ENCODE measurements around the gene MBD2.
"Not testable (repeated sequence)": the region's sequence is repeated elsewhere in the genome, so short reads cannot be mapped to it uniquely, and the experiment has no call there.

MBD2 gene

DNA sequence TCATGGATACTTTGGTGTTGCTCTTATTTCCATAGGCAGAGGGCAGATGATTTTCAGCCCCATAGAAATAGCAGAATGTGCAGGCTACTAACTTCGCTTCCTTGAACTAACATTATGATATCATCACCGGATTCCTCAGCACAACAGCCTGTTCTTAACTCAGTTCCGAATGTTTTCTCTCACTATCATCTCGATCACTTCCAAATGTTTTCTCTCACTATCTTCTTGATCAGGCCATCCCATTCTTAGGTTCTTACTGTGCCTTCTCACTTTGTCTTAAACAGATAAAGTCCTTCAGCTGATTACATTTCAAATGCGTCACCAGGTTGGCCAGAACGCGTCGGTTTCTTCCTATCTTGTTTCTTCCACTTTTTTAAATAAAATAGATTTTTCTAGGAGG, 11.4 kb upstream of the MBD2 start:
- no peak for DNase-seq

GRCh38 chr18:54233747-54234146, 9.3 kb upstream of the MBD2 start:
- no peak for DNase-seq

DNA sequence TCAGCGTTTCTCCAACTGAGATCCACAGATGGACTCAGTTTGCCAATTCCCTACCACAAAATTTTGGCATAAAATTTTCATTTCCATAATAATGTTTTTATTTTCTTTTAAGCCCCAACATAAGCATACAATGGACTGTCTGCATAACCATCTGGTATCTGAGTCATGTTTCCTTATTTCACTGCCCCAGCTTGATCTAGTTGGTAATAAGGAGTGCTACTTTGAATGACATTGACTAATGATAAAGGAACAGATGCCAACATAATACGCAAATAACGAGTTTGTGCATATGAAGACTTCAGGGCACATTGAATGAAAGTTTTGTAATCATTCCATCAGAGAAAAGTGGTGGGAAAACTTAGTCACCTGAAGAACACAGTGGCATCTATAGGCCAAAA, 8.8 kb upstream of the MBD2 start:
- no peak for DNase-seq

DNA sequence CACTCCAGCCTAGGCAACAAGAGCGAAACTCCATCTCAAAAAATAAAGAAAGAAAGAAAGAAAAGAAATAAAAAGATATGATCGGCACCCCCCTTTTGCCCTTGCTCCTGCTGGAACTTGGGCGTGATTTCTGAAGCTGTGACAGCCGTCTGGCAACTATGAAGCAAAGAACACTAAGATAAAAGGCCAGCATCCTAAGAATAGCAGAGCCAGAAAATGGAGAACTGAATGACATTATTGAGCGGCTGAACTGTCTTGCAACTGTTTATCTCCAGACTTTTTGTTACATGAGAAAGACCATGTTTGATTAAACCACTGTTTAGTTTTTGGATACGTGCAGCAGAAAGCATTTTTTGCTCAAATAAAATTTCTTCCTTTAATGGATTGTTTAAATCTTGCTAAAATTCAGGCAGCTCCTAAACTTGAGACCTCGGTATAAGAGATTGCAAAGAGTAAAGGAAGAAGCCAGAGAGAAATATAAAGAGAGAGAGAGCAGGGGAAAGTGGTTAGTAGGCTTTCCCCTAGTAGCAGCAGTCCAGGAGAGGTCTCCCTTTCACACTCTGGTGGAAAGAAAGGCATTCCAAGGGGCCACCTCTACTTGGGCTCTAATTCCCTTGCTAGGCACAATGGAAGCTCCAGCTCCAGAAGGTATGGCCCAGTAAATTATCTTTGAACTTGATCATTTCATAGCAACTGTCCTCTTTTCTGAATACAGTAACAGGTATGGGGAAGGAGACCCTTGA, 8.2 kb upstream of the MBD2 start:
- no peak for DNase-seq

DNA sequence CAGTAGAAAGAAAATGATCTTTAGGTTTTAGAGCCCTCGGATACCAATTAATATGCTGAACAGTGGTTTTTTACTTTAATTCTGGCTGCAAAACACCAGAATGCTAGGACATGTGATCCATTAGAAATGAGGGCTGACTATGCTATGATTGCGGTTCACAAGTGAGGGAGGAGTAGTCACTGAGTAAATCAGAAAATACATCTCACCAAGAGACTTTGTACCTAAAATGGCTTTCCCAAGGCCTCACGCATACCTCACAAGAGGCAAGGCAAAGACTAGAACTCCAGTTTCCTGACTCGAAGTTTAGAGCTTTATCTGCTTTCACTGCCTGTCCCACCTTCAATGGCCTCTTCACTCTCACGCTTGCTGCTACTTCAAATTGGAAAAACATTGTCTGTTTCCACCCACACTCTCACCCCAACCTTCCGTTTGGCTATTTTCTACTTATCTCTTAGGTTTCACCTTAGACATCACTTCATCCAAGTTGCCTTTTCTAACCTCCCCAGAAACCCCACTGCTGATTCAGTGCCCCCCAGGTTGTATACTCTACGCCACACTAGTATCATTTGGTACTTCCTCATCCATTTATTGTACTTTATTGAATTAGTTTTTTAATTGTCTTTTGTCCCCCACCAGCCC, 5.1 kb upstream of the MBD2 start:
- DNase-seq = no peak

- DNase-seq = no peak
Observed at GRCh38 chr18:54228364-54228763, 3.9 kb upstream of the MBD2 start.

DNA sequence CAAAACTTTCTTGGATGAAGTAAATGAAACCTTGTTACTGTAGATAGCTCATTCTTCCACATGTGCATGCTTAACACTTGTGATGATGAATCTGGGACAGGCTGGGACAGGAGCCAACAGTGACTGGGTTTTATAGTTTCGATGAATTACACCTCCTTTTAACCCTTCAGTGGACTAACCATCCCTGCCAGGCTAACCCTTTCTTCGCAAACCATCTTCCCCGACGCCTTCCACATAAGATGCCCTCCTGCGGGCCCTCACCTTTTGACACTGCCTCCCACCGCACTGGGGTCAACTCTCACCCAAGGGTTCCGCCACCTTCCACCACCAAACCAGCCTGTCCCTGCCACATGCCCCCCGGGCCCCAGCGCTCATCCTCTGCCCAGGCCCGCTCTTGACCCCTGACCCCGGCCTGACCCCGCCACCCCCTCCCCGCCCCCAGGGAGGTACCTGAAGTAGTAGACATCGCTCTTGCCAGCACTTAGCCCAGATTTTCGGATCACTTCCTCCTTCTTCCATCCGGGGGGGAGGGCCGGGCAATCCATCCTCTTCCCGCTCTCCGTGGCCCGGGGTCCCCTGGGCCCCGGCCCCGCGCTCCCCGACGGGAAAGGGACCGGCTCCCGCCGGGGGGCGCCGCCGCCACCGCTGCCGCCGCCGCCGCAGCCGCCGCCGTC, 764 bp downstream of the MBD2 start:
- DNase-seq = peak; percentile 17

DNA sequence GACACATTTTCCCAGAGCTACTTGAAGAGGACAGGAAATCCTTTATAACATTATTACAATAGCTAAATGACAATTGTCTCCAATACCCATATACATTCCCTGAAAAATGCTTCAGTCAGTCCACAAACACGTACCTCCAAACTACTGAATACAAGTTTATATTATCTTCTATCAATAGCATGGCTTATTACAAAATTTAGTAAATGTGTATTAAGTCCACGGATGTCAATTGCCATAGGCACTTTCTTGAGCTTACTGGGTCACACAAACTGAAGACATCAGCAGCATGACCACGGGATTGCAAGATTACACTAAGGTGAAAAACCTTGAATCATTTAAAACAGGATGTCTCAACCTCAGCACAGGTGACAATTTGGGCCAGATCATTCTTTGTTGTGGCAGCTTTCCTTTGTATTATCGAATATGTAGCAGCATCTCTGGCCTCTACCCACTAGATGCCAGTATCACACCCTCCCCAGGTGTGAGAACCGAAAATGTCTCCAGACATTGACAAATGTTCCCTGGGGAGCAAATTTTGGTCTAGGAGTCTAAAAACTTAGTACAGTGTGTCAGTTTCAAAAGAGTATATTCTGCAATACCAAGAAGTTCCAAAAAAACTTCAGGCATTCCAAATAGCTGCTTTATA, 1.4 kb downstream of the MBD2 start:
- DNase-seq = peak; percentile 18

DNA sequence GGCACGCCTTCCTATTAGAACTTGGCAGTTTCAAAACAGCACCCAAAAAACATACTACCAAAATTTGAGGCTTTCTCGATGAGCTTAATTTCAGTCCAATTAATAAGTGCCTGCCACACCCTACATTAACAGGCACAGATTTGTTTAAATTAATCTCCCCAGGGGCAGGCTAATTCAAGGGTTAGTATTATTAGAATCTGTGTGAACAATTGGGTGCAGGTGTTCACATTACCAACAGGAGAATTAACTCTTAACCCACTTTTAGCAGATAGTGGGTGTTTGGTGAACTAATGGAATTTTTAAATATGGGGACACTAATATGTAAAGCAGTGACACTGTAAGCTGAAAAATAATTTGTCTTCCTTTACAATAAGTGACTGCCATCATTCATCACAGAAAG, 4.1 kb downstream of the MBD2 start:
- DNase-seq = no peak

- DNase-seq = not testable (repeated sequence)
Observed at GRCh38 chr18:54218803-54219202, 5.7 kb downstream of the MBD2 start.

DNA sequence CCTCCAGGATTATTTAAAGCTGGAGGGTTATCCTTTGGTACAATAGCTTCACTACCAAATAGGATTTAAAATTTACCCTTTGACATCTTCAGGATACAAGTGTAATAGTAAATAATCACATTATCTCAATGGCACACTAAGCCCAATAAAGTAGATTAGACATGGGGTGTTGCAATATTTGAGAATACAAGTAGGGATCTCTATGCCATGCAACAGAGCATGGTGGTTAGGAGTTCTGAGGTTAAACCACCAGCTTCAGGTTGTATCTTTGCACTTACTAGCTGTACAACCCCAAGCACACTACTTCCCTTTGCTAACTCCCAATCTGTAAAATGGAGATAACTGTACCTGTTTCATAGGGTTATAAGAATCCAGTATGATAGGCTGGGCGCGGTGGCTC, 6.2 kb downstream of the MBD2 start:
- no peak for DNase-seq

DNA sequence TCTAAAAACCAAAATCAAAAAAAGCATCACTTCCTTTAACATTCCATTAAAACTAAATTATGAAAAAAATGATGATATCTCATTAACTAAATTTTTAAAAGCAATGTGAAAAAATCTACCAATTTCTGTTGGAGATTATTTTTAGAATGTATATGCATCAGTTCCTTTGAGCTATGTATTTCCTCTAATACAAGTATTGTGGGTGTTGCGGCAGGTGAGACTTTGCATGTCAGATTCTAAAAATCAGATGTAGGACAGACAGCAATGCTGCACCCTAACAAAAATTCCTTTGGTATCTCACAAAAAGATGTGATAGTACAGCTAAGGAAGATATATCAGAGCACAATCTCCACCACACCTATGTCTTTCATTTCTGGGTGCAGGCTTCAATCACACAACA, 6.8 kb downstream of the MBD2 start:
- no peak for DNase-seq

DNA sequence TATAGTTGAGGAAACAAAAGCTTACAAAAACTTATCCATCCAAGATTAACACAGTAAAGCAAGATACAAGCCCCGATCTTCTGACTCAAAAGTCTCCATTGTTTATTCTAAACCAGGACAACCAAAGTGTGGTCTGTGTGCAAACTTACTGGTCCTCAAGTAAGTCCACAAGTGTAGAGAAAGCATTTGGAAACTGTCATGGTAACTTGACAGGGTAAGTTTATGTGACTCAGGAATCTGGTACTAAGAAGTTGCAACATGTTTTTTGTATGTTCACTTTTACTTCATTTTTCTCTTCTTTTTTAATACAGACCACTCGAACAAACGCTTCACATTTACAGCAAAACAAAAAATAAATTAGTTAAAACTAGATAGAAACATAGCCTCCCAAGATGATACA, 9.4 kb downstream of the MBD2 start:
- DNase-seq = no peak

DNA sequence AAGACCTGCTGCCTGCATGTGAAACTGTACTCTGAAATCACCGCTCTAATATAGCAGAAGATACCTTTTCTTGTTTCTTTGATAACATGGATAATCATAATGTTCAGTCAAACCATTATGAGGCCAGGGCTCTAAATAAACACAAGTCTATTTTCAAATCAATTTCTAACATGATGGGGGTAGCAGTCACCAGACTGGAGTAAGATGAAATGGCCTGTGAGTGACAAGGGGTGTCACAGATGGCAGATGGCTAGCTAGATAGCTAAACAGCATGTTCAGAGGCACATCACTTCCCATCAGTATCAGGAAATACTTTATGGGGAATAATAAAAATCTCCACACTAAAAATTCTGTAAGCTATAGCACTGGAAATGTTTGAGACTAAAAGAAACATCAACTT, 14.0 kb downstream of the MBD2 start:
- no peak for DNase-seq

DNA sequence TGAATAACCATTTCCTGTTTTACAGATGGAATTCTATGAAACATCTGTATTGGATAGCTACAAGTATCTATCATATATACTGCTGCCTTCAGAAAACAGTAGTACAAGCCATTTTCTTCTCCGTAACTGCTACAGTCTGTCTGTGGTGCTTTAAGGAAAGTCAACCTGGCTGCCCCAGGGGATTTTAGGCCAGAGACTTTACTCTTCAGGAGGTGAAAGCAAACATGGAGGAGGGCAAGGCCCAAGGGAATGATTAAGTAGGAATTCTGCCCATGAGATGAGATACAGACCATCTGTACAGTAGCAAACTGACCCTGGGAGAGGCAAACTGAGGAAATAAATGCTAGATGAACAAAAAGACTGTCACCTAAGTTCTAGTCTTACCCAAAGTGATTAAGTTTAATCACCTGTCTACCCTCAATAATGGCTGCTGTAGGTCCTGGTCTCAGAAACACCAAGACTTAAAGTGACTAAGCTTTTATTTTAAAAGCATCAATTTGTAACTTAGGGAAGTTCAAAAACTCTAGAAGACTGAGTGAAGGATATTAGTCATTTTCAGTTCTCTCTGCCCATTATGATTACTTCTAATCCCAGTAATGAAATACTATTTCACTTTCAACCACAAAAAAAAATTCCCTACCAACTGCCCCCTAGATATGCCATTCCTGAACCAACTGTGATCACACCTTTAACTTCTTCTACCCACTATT, 14.8 kb downstream of the MBD2 start:
- no peak for DNase-seq

DNA sequence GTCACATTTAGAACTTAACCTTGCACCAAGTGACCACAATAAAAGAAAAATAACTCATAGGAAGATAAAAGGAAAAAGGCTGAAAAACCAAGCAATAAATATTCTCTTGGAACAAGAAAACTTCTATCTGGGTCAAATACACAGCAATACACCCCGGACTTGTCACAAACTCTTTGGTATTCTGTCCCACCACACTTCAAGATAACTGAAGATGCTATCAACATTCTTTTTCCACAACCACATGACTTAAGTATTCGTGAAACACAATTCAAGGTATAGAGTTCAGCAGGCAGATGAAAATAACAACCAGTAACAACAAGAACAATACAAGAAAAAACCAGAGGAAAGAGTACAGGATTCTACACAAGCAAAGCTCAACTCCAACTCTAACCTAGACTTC, 18.0 kb downstream of the MBD2 start:
- DNase-seq = no peak

DNA sequence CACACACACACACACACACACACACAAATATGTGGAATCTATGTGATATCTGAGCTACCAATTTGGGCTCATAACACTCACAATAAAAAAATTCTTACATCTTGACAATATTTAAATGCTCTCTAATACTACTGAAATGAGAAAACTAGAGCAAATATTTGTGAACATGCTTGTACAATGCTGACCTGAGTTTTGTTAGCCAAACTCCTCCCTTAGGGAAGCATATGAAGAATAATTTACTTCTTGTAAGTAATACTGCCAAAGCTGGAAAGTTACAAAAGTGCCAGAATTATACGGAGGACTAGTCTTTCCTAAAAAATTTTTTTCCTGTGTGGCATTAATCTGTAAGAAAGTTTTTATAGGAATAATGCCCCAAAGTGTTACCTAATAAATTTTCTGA, 18.5 kb downstream of the MBD2 start:
- no peak for DNase-seq

- DNase-seq = not testable (repeated sequence)
Observed at GRCh38 chr18:54205448-54205847, 19.0 kb downstream of the MBD2 start.

DNA sequence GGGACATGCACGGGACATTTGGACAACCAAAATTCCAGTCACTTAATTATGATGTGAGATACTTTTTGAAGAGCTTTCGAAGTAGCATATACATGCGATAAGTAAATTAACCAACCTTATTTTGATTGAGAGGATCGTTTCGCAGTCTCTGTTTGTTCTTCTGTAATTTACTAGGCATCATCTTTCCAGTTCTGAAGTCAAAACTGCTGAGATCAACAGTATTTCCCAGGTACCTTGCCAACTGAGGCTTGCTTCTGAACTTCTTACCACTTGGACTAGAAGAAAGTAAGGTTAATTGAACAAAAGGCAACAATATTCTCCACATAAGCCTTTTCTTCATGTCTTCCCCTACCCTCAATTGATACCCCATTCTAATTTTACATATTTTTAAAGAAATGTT, 19.6 kb downstream of the MBD2 start:
- DNase-seq = no peak

DNA sequence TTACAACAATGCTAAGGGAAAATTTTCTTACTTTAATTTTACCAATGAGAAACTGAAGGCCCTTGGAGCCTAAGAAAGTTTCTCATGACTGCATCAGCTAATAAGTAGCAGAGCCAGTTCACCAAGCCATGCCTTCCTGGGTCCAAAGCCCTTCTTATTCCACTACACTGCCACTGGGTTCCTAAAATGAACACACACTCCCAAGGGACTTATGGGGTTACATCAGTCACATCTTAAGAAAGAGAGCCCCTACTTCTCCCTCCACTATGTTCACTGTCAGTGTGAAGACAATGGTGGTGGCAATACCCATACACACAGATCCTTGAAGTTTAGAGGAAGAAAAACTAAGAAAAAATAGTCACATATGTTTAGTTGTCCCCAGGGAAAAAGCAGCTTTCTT, 20.6 kb downstream of the MBD2 start:
- DNase-seq = no peak

GRCh38 chr18:54202851-54203250, 21.6 kb downstream of the MBD2 start:
- no peak for DNase-seq

GRCh38 chr18:54197747-54198411, 26.6 kb downstream of the MBD2 start:
- no peak for DNase-seq

- DNase-seq = no peak
Observed at GRCh38 chr18:54193786-54194185, 30.7 kb downstream of the MBD2 start.
